Liver (tissue), 9 donors: ENCODE measurements around the gene C11orf68. TPM values are rescaled to one million over a fixed set of nuclear protein-coding genes. Genes with fewer than 3 reads are reported as not detected.

Experiments used
- DNase-seq: peaks from one replicate; pipeline ENCODE4 v3.0.0-alpha.2; 2017; ENCODE audit warnings: low spot score
- H3K27ac ChIP-seq, 2 donors: one replicate each; pipeline ENCODE4 v1.7.0; 2013; ENCODE audit warnings: inconsistent platforms in 2 of 2, low read length in 2 of 2, control low read depth in 1 of 2, low read depth in 1 of 2, mild to moderate bottlenecking in 1 of 2
- H3K27me3 ChIP-seq, 4 donors: one replicate each; pipeline versions ENCODE4 v1.6.1 to v1.7.0; 2013; ENCODE audit warnings: low read length in 3 of 4, inconsistent platforms in 1 of 4, mild to moderate bottlenecking in 1 of 4, moderate library complexity in 1 of 4; ENCODE audit not compliant: control insufficient read depth in 4 of 4, insufficient read depth in 4 of 4
- H3K36me3 ChIP-seq, 4 donors: one replicate each; pipeline versions ENCODE4 v1.6.1 to v1.7.0; 2013; ENCODE audit warnings: low read length in 3 of 4, mild to moderate bottlenecking in 3 of 4, low read depth in 1 of 4, moderate library complexity in 1 of 4; ENCODE audit not compliant: control insufficient read depth in 4 of 4, insufficient read depth in 3 of 4
- H3K4me1 ChIP-seq, 4 donors: one replicate each; pipeline versions ENCODE4 v1.6.1 to v1.7.0; 2013; ENCODE audit warnings: low read length in 3 of 4, mild to moderate bottlenecking in 3 of 4, moderate library complexity in 1 of 4; ENCODE audit not compliant: control insufficient read depth in 4 of 4, insufficient read depth in 4 of 4
- H3K4me3 ChIP-seq, 3 donors: one replicate each; pipeline versions ENCODE4 v1.6.1 to v1.7.0; 2013; ENCODE audit warnings: low read length in 3 of 3, control low read depth in 1 of 3, low read depth in 1 of 3, mild to moderate bottlenecking in 1 of 3
- H3K9ac ChIP-seq, 2 donors: one replicate each; pipeline ENCODE4 v1.7.0; 2013; ENCODE audit warnings: low read length in 2 of 2, mild to moderate bottlenecking in 2 of 2, moderate library complexity in 2 of 2, control low read depth in 1 of 2, low read depth in 1 of 2
- H3K9me3 ChIP-seq, 4 donors: one replicate each; pipeline versions ENCODE4 v1.6.1 to v1.7.0; 2013; ENCODE audit warnings: low read length in 3 of 4; ENCODE audit not compliant: control insufficient read depth in 4 of 4
- EGR1 ChIP-seq, 2 donors: IDR thresholded peaks; 2 replicates each; pipeline ENCODE4 v1.6.1; 2016 to 2018; ENCODE audit warnings: antibody characterized with exemption in 2 of 2, low read depth in 2 of 2
- FOXA1 ChIP-seq: IDR thresholded peaks from 2 replicates; pipeline ENCODE4 v1.6.1; 2016; ENCODE audit warnings: antibody characterized with exemption
- FOXA2 ChIP-seq: IDR thresholded peaks from 2 replicates; pipeline ENCODE4 v1.6.1; 2016; ENCODE audit warnings: antibody characterized with exemption
- GABPA ChIP-seq, 2 donors: IDR thresholded peaks in 1 of 2; conservative IDR thresholded peaks in 1 of 2; 2 replicates each; pipeline ENCODE4 v1.6.1; 2016; ENCODE audit warnings: antibody characterized with exemption in 2 of 2, mild to moderate bottlenecking in 1 of 2, moderate library complexity in 1 of 2
- JUND ChIP-seq, 2 donors: IDR thresholded peaks; 2 replicates each; pipeline ENCODE4 v1.6.1; 2016; ENCODE audit warnings: antibody characterized with exemption in 2 of 2
- NR2F2 ChIP-seq: IDR thresholded peaks from 2 replicates; pipeline ENCODE4 v1.6.1; 2016; ENCODE audit warnings: antibody characterized with exemption
- RAD21 ChIP-seq, 2 donors: IDR thresholded peaks; 2 replicates each; pipeline ENCODE4 v1.6.1; 2016; ENCODE audit warnings: antibody characterized with exemption in 2 of 2, mild to moderate bottlenecking in 2 of 2
- SP1 ChIP-seq: IDR thresholded peaks from 2 replicates; pipeline ENCODE4 v1.6.1; 2018; ENCODE audit warnings: antibody characterized with exemption, mild to moderate bottlenecking
- TAF1 ChIP-seq: conservative IDR thresholded peaks from 2 replicates; pipeline ENCODE4 v1.6.1; 2016; ENCODE audit warnings: antibody characterized with exemption, mild to moderate bottlenecking
- YY1 ChIP-seq: IDR thresholded peaks from 2 replicates; pipeline ENCODE4 v1.6.1; 2016; ENCODE audit warnings: antibody characterized with exemption, mild to moderate bottlenecking
- WGBS: extraction: QIAGEN DNeasy Blood & Tissue Kit; methylation state at CpG from one replicate; pipeline ENCODE4 v1.1.7; 2013; 5-methylcytosine and 5-hydroxymethylcytosine counted together
- polyA plus RNA-seq, 2 donors: library from polyadenylated mRNA; stranded (reverse) in 1 of 2; unstranded in 1 of 2; fragments of 200-250 nt in 1 of 2; fragments of >200 nt in 1 of 2; fragmentation: Nextera tagmentation in 1 of 2; extraction: Ambion mirVana in 1 of 2; gene quantifications; one replicate each; pipeline versions ENCODE4 v1.2.1 to v1.2.3, GENCODE V29; 2013 to 2015
- total RNA-seq, 2 donors: library from RNA; depleted of rRNA; stranded (reverse); fragments of >200 nt; gene quantifications; one replicate each; pipeline ENCODE4 v1.2.3, GENCODE V29; 2014
- TF ChIP-seq, protein P1 (sequence below): IDR thresholded peaks from 2 replicates; pipeline ENCODE4 v1.6.1; 2016; ENCODE audit warnings: antibody characterized with exemption
- TF ChIP-seq, protein P2 (sequence below): IDR thresholded peaks from 2 replicates; pipeline ENCODE4 v1.6.1; 2016; ENCODE audit warnings: antibody characterized with exemption, mild to moderate bottlenecking
- TF ChIP-seq, protein P3 (sequence below): IDR thresholded peaks from 2 replicates; pipeline ENCODE4 v1.6.1; 2016; ENCODE audit warnings: antibody characterized with exemption
- donor health status: healthy.
- donor health status: healthy.
- donor health status: healthy.
- donor health status: healthy.
- donor health status: healthy.

Gene C11orf68
- total and polyA plus RNA-seq, 4 donors, result 4.4 to 15.4 (median 11.2) TPM

DNA sequence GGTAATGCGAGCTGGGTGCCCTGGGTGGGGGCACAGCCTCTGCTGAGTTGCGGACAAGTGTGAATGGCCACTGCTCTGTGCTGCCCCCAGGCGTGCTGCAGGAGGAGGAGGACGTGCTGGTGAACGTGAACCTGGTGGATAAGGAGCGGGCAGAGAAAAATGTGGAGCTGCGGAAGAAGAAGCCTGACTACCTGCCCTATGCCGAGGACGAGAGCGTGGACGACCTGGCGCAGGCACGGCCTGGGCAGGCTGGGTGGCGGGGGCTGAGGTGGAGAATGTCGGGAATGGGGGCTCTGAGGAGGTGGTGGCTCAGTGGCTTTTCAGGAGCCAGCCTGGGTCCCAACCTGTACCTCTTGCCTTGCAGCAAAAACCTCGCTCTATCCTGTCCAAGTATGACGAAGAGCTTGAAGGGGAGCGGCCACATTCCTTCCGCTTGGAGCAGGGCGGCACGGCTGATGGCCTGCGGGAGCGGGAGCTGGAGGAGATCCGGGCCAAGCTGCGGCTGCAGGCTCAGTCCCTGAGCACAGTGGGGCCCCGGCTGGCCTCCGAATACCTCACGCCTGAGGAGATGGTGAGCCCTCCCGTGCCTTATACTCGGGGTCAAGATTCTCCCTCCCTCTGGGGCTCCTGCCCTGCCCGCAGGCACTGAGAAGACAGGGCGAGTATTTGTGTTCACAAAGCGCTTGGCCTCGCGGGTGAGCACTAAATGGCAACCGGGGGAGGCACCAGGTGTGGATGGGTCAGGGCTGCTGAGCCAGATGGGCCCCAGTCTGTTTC, 47.3 kb upstream of the C11orf68 start:
- H3K27ac ChIP-seq, result no peak overlapping the region
- no peaks in the 10 kb centered on the region for H3K27me3 ChIP-seq
- peaks cover 5 to 18% (median 16%) of the 10 kb centered on the region in 4 donors for H3K4me1 ChIP-seq
- WGBS, result 97% methylated on average over 36 of the region's 36 CpGs
- H3K4me3 ChIP-seq, result no peak overlapping the region
- no peaks in the 10 kb centered on the region for H3K9me3 ChIP-seq
- H3K9ac ChIP-seq, result no peak overlapping the region
- DNase-seq, result no peak
- TF ChIP-seq, protein P1, sequence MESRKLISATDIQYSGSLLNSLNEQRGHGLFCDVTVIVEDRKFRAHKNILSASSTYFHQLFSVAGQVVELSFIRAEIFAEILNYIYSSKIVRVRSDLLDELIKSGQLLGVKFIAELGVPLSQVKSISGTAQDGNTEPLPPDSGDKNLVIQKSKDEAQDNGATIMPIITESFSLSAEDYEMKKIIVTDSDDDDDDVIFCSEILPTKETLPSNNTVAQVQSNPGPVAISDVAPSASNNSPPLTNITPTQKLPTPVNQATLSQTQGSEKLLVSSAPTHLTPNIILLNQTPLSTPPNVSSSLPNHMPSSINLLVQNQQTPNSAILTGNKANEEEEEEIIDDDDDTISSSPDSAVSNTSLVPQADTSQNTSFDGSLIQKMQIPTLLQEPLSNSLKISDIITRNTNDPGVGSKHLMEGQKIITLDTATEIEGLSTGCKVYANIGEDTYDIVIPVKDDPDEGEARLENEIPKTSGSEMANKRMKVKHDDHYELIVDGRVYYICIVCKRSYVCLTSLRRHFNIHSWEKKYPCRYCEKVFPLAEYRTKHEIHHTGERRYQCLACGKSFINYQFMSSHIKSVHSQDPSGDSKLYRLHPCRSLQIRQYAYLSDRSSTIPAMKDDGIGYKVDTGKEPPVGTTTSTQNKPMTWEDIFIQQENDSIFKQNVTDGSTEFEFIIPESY, result no peak
- TF ChIP-seq, protein P2, sequence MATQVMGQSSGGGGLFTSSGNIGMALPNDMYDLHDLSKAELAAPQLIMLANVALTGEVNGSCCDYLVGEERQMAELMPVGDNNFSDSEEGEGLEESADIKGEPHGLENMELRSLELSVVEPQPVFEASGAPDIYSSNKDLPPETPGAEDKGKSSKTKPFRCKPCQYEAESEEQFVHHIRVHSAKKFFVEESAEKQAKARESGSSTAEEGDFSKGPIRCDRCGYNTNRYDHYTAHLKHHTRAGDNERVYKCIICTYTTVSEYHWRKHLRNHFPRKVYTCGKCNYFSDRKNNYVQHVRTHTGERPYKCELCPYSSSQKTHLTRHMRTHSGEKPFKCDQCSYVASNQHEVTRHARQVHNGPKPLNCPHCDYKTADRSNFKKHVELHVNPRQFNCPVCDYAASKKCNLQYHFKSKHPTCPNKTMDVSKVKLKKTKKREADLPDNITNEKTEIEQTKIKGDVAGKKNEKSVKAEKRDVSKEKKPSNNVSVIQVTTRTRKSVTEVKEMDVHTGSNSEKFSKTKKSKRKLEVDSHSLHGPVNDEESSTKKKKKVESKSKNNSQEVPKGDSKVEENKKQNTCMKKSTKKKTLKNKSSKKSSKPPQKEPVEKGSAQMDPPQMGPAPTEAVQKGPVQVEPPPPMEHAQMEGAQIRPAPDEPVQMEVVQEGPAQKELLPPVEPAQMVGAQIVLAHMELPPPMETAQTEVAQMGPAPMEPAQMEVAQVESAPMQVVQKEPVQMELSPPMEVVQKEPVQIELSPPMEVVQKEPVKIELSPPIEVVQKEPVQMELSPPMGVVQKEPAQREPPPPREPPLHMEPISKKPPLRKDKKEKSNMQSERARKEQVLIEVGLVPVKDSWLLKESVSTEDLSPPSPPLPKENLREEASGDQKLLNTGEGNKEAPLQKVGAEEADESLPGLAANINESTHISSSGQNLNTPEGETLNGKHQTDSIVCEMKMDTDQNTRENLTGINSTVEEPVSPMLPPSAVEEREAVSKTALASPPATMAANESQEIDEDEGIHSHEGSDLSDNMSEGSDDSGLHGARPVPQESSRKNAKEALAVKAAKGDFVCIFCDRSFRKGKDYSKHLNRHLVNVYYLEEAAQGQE, result no peak
- TF ChIP-seq FOXA1 (no peak), YY1 (no peak), NR2F2 (no peak), GABPA (IDR thresholded peaks at IDR 0.05 in 1 of 2, conservative IDR thresholded peaks at IDR 0.05 in 1 of 2) (no peak), RAD21 (IDR thresholded peaks at IDR 0.05) (no peak), FOXA2 (no peak), EGR1 (IDR thresholded peaks at IDR 0.05; ENCODE audit: low read depth in 2 of 2) (no peak), TAF1 (no peak)
- TF ChIP-seq, protein P3, sequence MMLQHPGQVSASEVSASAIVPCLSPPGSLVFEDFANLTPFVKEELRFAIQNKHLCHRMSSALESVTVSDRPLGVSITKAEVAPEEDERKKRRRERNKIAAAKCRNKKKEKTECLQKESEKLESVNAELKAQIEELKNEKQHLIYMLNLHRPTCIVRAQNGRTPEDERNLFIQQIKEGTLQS, result no peak
- peaks cover 20 to 59% (median 32%) of the 10 kb centered on the region in 4 donors for H3K36me3 ChIP-seq

DNA sequence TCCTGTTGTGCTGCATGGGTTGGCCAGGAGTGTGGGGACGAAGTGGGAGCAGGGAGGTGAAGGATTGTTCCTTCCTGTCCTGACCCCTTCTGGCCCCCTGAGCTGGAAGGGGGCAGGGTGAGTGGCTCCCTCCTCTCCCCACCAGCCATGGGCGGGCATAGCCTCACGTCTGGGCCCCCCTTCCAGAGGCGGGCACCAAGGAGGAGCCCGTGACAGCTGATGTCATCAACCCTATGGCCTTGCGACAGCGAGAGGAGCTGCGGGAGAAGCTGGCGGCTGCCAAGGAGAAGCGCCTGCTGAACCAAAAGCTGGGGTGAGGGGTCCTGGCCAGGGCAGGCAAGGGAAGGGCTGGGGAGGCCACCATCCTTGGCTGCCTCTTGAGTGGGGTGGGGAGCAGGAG, 46.0 kb upstream of the C11orf68 start:
- no peaks in the 10 kb centered on the region for H3K9me3 ChIP-seq
- H3K4me3 ChIP-seq, result no peak overlapping the region
- no peak overlapping the region for H3K27ac ChIP-seq
- no peak overlapping the region for H3K9ac ChIP-seq
- 95% methylated on average over 10 of the region's 10 CpGs for WGBS
- H3K36me3 ChIP-seq, result peaks cover 20 to 53% (median 31%) of the 10 kb centered on the region in 4 donors
- no peak for DNase-seq
- no peak for TF ChIP-seq JUND (IDR thresholded peaks at IDR 0.05)
- TF ChIP-seq FOXA1, result no peak
- TF ChIP-seq, protein P1, result no peak
- TF ChIP-seq YY1, result no peak
- no peak for TF ChIP-seq SP1
- TF ChIP-seq EGR1 (IDR thresholded peaks at IDR 0.05; ENCODE audit: low read depth in 2 of 2), result no peak
- no peaks in the 10 kb centered on the region for H3K27me3 ChIP-seq
- H3K4me1 ChIP-seq, result peaks cover 5 to 21% (median 18%) of the 10 kb centered on the region in 4 donors
